DND-41 (cell line): Measurements from ENCODE around the gene ABI3BP.

Experiments
- ATAC-seq: fragments of 200-7000 bp; cut with Tn5 transposase; 3 replicates; pipeline ENCODE4 v1.9.1; 2021; ENCODE audit warnings: low read depth; ENCODE audit not compliant: insufficient read depth
- DNase-seq: peaks from one replicate; pipeline ENCODE4 v3.0.0-alpha.2; 2020
- H2AFZ ChIP-seq: 2 replicates; pipeline ENCODE4 v1.6.0; 2012; ENCODE audit warnings: low read depth, low read length
- H3K27ac ChIP-seq: 2 replicates; pipeline ENCODE4 v1.5.1; 2012; ENCODE audit warnings: low read length, inconsistent platforms
- H3K27me3 ChIP-seq: fragments of 200-600 bp; sonication (generic); 2 replicates; pipeline ENCODE4 v1.6.0; 2012; ENCODE audit warnings: low read length, mild to moderate bottlenecking, inconsistent platforms; ENCODE audit not compliant: insufficient read depth, poor library complexity
- H3K36me3 ChIP-seq: 2 replicates; pipeline ENCODE4 v1.5.1; 2012; ENCODE audit warnings: low read length, inconsistent platforms; ENCODE audit not compliant: insufficient read depth
- H3K4me1 ChIP-seq: 2 replicates; pipeline ENCODE4 v1.5.1; 2012; ENCODE audit warnings: mild to moderate bottlenecking, low read length; ENCODE audit not compliant: insufficient read depth
- H3K4me2 ChIP-seq: 2 replicates; pipeline ENCODE4 v1.6.0; 2012; ENCODE audit warnings: mild to moderate bottlenecking, moderate library complexity, low read length, inconsistent platforms; ENCODE audit not compliant: insufficient read depth
- H3K4me3 ChIP-seq, 2 experiments: fragments of 200-600 bp in 1 of 2; shearing (Covaris generic) in 1 of 2; 2 replicates each; pipeline ENCODE4 v1.5.1; 2012 to 2016; ENCODE audit warnings: inconsistent platforms in 2 of 2, low read length in 2 of 2, mild to moderate bottlenecking in 2 of 2, low read depth in 1 of 2, moderate library complexity in 1 of 2
- H3K79me2 ChIP-seq: 2 replicates; pipeline ENCODE4 v1.6.0; 2012; ENCODE audit warnings: low read length, inconsistent platforms; ENCODE audit not compliant: insufficient read depth
- H3K9ac ChIP-seq: 2 replicates; pipeline ENCODE4 v1.6.0; 2012; ENCODE audit warnings: low read depth, mild to moderate bottlenecking, inconsistent platforms, low read length, moderate library complexity
- H3K9me3 ChIP-seq: 2 replicates; pipeline ENCODE4 v1.5.1; 2012; ENCODE audit warnings: low read length, moderate library complexity, mild to moderate bottlenecking, inconsistent platforms; ENCODE audit not compliant: insufficient read depth, severe bottlenecking
- H4K20me1 ChIP-seq: 2 replicates; pipeline ENCODE4 v1.6.0; 2012; ENCODE audit warnings: low read length; ENCODE audit not compliant: insufficient read depth
- CTCF ChIP-seq: IDR thresholded peaks from 2 replicates; pipeline ENCODE4 v1.5.1; 2012; ENCODE audit warnings: borderline replicate concordance, low read length, moderate library complexity, mild to moderate bottlenecking; ENCODE audit not compliant: poor library complexity, severe bottlenecking; ENCODE audit errors: extremely low read depth
- EZH2 ChIP-seq: IDR thresholded peaks from 3 replicates; pipeline ENCODE4 v1.6.1; 2012; ENCODE audit warnings: borderline replicate concordance, low read depth, mild to moderate bottlenecking, moderate library complexity, low read length, inconsistent platforms; ENCODE audit not compliant: severe bottlenecking

The ABI3BP gene

GRCh38 chr3:100982710-100983109 is 10.5 kb downstream of the ABI3BP start:
- Histone ChIP-seq H3K36me3 (no peaks in the 10 kb centered on the region), H3K9ac (no peak overlapping the region), H3K9me3 (no peaks in the 10 kb centered on the region), H3K27me3 (no peaks in the 10 kb centered on the region), H3K4me1 (no peaks in the 10 kb centered on the region), H3K79me2 (no peaks in the 10 kb centered on the region), H2AFZ (no peak overlapping the region), H3K4me3 (no peak overlapping the region), H4K20me1 (no peaks in the 10 kb centered on the region), H3K27ac (no peak overlapping the region), H3K4me2 (no peak overlapping the region)
- no peak for TF ChIP-seq EZH2
- TF ChIP-seq CTCF = no peak
- ATAC-seq (no peak), DNase-seq (no peak)

- no peak overlapping the region for H3K9ac ChIP-seq
- TF ChIP-seq EZH2 (no peak), CTCF (no peak)
- no peak for DNase-seq
- H2AFZ ChIP-seq = no peak overlapping the region
- no peak overlapping the region for H3K4me3 ChIP-seq
- no peak for ATAC-seq
- H3K4me1 ChIP-seq = no peaks in the 10 kb centered on the region
- no peaks in the 10 kb centered on the region for H4K20me1 ChIP-seq
- H3K27ac ChIP-seq = no peak overlapping the region
- no peaks in the 10 kb centered on the region for H3K79me2 ChIP-seq
- H3K9me3 ChIP-seq = no peaks in the 10 kb centered on the region
- H3K4me2 ChIP-seq = no peak overlapping the region
- H3K36me3 ChIP-seq = no peaks in the 10 kb centered on the region
- H3K27me3 ChIP-seq = no peaks in the 10 kb centered on the region
Observed at GRCh38 chr3:100981164-100981911, 11.9 kb downstream of the ABI3BP start.

- Histone ChIP-seq H3K4me3 (no peak overlapping the region), H3K27me3 (no peaks in the 10 kb centered on the region), H3K9me3 (no peaks in the 10 kb centered on the region), H3K4me1 (no peaks in the 10 kb centered on the region), H3K9ac (no peak overlapping the region), H2AFZ (no peak overlapping the region), H4K20me1 (no peaks in the 10 kb centered on the region), H3K4me2 (no peak overlapping the region), H3K36me3 (no peaks in the 10 kb centered on the region), H3K27ac (no peak overlapping the region), H3K79me2 (no peaks in the 10 kb centered on the region)
- no peak for ATAC-seq
- DNase-seq = no peak
- TF ChIP-seq CTCF = no peak
- TF ChIP-seq EZH2 = no peak
Observed at GRCh38 chr3:100978011-100978659, 15.1 kb downstream of the ABI3BP start.
